HG02642 (cell line): Measurements from ENCODE around the gene GOSR2.
"Not testable (repeated sequence)": the region's sequence is repeated elsewhere in the genome, so short reads cannot be mapped to it uniquely, and the experiment has no call there.

Experiments used
- ATAC-seq: cut with Tn5 transposase; IDR thresholded peaks from one replicate; pipeline ENCODE4 v1.9.1; 2021; ENCODE audit warnings: mild to moderate bottlenecking; ENCODE audit not compliant: unreplicated experiment, poor library complexity

GOSR2 gene

GRCh38 chr17:46984341-46984740, 61.4 kb downstream of the GOSR2 start:
- ATAC-seq = no peak

DNA sequence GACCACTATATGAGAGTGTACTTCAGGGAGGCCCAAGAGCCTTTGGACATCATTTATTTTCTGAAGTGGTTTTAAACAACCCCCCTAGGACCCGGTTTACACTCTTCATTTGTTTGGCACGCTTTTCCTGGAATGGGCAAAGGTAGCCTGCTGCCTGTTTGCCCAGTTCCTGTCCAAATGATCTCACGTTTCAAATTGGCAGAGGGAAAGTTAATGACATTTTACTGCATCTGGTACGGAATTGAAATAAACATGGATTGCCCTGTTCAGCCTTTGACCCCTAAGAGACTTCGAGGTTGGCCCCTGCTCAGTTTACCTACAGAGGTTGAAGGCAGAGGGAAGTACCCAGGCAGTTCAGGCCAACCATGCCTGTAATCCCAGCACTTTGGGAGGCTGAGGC, 61.9 kb downstream of the GOSR2 start:
- ATAC-seq = no peak

DNA sequence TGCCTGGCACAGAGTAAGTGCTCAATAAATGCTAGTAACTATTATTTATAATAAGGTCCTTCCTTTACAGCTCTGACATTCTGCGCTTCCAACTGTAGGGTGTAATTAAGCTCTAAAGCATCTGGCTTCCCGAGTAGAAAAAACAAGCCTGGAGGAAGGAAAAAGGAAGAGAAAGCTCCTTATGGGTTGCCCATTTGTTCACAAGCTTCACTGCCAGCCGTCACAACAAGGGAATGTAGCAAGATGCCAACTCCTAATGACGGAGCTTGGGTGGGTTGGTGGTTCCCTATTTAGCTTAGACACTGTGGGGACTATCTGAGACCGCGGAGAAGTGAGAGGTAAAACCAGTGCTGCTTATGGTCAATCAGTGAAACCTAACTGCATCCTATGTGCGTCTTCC, 63.4 kb downstream of the GOSR2 start:
- ATAC-seq = no peak

- not testable (repeated sequence) for ATAC-seq
Observed at GRCh38 chr17:46987927-46988326, 65.0 kb downstream of the GOSR2 start.

DNA sequence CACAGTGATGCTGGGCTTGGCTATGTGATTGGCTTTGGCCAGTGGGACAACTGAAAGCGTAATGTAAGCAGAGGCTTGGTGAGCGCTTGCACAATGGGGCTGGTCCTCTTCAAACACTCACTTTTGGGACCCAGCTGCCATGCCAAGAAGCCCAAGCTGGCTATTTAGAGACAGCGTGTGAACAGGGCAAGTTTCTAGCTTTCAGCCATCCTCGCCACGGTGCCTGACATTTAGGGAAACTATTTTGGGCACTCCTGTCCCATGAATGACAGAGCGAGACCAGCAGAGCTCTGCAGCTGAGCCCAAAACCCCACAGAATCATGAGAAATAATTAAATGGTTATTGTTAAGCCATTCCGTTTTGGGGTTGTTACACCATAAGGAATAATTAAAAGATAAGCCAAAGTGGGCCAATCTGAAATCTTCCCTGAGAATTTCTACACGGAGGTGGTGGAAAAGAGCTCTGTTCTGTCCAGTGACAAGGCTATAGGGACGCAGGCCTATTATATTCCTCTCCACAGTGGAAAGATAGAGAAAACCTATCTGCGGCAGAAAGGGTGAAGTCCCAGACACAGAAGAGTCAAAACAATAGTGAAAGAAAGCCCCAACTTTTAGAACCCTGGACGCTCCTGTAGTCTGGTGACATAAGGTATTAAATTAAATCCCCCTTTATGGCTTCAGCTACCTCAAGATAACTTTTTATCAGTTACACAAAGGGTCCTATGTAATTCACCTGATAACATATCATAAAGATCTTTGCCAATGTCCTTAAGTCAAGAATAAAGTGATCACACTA, 66.9 kb downstream of the GOSR2 start:
- ATAC-seq = no peak

GRCh38 chr17:46991617-46992016, 68.7 kb downstream of the GOSR2 start:
- no peak for ATAC-seq
